ENCODE data around the gene PPCDC.

PPCDC gene

DNA sequence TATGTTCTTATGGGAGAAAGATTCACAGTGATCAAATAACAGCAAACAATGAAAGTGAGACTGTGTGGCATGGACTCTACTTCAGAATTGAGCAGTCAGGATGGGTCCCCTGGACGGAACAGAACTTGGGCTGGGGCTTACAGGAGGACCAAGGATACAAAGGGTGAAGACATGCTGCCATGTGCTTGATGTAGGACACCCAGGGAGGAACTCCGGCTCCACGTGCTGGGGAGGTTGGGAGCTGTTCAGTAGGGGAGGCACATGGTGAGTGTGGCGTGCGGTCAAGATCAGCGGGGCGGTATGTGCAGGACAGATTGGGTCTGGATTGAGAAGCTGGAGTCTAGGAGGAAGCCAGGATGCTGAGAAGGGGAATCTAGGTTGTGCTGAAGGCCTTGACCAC lies 32.6 kb downstream of the PPCDC start:
- Histone ChIP-seq H3K9me3 (no peaks in the 10 kb centered on the region), H3K27ac (no peak overlapping the region), H3K4me3 (no peak overlapping the region), H3K27me3 (no peaks in the 10 kb centered on the region), H3K4me1 (no peaks in the 10 kb centered on the region), H3K36me3 (no peaks in the 10 kb centered on the region)
- TF ChIP-seq, protein P1, sequence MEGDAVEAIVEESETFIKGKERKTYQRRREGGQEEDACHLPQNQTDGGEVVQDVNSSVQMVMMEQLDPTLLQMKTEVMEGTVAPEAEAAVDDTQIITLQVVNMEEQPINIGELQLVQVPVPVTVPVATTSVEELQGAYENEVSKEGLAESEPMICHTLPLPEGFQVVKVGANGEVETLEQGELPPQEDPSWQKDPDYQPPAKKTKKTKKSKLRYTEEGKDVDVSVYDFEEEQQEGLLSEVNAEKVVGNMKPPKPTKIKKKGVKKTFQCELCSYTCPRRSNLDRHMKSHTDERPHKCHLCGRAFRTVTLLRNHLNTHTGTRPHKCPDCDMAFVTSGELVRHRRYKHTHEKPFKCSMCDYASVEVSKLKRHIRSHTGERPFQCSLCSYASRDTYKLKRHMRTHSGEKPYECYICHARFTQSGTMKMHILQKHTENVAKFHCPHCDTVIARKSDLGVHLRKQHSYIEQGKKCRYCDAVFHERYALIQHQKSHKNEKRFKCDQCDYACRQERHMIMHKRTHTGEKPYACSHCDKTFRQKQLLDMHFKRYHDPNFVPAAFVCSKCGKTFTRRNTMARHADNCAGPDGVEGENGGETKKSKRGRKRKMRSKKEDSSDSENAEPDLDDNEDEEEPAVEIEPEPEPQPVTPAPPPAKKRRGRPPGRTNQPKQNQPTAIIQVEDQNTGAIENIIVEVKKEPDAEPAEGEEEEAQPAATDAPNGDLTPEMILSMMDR (IDR thresholded peaks at IDR 0.05): no peak
- DNase-seq: peak in 1 of 2 donors; percentile 27
- intact Hi-C loops (cut with DNase I; ENCODE audit: low total_unique reads): loop anchor here (10.0 kb wide), 1 partner anchor 69 kb away; no protein-coding TSS in a partner anchor

DNA sequence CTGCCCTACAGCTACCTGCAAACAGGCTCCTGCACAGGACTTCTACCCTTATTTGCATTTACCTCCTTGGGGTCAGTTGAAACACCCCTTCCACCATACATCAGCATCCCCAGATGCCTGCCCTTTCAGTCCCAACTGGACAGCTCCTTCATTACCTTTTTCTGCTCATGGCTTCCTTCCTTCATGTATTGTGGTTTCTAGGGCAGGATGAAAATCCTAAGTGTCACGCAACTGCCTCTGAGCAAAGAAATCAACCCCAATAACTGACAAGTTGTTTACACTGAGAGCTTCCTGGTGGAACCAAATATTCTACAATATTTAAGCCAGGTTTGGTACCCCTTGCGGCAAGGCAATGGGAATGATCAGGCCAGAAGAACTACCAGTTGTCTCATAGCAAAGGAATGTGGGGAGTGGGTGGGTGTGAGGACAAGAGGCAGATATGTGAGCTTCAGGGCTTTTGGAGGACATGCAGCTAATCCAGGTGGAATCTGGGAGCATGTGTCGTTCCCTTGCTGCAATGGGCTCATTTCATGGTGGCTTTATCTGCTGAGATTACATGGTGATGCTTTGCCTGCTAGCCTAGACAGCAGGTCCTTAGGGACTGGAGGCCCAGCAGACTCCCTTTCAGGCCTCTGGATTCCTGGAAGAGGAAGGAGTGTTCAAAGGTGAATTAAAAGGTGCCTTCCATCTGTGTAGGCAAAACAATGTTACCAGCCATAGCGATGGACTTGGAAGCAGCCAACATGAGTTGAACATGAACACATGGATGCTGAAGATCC lies 34.9 kb downstream of the PPCDC start:
- no peak overlapping the region for H3K4me3 ChIP-seq
- H3K27ac ChIP-seq: no peak overlapping the region
- H3K4me1 ChIP-seq: peaks cover 0 to 9% (median 0%) of the 10 kb centered on the region in 4 donors
- no peak for DNase-seq
- TF ChIP-seq, protein P1 (IDR thresholded peaks at IDR 0.05): no peak
- intact Hi-C loops (cut with DNase I; ENCODE audit: low total_unique reads): loop anchor here (10.0 kb wide), 1 partner anchor 66 kb away; no protein-coding TSS in a partner anchor
- H3K9me3 ChIP-seq: no peaks in the 10 kb centered on the region
- H3K27me3 ChIP-seq: no peaks in the 10 kb centered on the region
- H3K36me3 ChIP-seq: no peaks in the 10 kb centered on the region

DNA sequence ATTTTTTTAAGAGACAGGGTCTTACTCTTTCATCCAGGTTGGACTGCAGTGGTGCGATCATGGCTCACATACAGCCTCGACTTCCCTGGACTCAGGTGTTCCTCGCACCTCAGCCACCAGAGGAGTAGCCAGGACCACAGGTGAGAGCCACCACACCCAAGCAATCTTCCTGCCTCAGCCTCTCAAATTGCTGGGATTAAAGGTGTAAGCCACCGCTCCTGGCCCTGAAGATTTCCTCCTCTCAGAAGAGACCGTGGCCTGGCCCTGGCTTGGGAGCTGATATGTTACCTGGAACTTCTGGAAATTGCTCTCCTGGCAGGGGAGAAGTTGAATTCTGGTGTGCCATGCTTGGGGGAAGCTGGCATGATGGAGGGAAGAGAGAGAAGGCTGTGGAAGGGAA lies 36.2 kb downstream of the PPCDC start:
- H3K27ac ChIP-seq: no peak overlapping the region
- H3K9me3 ChIP-seq: no peaks in the 10 kb centered on the region
- H3K27me3 ChIP-seq: no peaks in the 10 kb centered on the region
- intact Hi-C loops (cut with DNase I; ENCODE audit: low total_unique reads): loop anchor here (10.0 kb wide), 1 partner anchor 65 kb away; no protein-coding TSS in a partner anchor
- H3K4me1 ChIP-seq: peaks cover 0 to 14% (median 6%) of the 10 kb centered on the region in 4 donors
- TF ChIP-seq, protein P1 (IDR thresholded peaks at IDR 0.05): no peak
- H3K36me3 ChIP-seq: no peaks in the 10 kb centered on the region
- DNase-seq: no peak
- no peak overlapping the region for H3K4me3 ChIP-seq

DNA sequence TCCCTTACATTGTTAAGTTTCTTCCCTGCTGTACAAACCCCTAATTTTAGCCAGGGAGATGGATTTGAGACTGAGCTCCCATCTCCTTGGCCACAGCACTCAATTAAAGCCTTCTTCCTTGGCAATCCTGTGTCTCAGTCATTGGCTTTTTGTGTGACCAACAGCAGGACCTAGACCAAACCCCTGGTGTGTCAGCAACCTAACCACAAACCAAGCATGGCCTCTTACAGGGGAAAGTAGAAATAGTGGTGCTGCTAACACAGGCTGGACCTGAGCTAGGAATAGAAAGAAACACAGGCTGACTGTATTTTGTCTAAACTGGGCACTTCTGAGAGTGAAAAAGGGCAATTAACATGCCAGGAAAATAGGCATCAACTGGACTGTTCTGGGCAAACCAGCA lies 37.9 kb downstream of the PPCDC start:
- H3K4me3 ChIP-seq: no peak overlapping the region
- DNase-seq: no peak
- H3K27me3 ChIP-seq: no peaks in the 10 kb centered on the region
- TF ChIP-seq, protein P1 (IDR thresholded peaks at IDR 0.05): no peak
- H3K27ac ChIP-seq: no peak overlapping the region
- peaks cover 0 to 28% (median 21%) of the 10 kb centered on the region in 4 donors for H3K4me1 ChIP-seq
- no peaks in the 10 kb centered on the region for H3K9me3 ChIP-seq
- no peaks in the 10 kb centered on the region for H3K36me3 ChIP-seq
- intact Hi-C loops (cut with DNase I; ENCODE audit: low total_unique reads): no loop called here

DNA sequence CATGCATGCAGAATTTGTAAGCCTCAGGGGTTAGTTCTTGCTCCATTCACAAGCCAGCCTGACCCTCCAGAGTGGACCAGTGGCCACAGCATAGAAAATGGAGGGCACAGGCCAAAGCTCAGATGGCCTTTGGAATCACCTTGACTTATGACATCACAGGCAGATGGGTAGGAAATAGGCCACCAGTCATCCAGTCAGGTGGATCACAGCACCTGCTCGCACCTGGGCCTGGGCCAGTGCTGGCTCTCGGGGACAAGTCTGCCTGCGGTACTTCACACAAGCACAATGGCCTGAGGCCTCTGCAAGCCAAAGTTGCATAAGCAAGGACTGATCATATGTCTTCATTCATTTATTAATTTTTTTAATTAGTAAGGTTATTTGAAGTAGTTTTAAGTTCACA lies 39.3 kb downstream of the PPCDC start:
- Histone ChIP-seq H3K4me1 (peaks cover 0 to 40% (median 31%) of the 10 kb centered on the region in 4 donors), H3K4me3 (no peak overlapping the region), H3K36me3 (no peaks in the 10 kb centered on the region), H3K27me3 (no peaks in the 10 kb centered on the region), H3K27ac (no peak overlapping the region), H3K9me3 (no peaks in the 10 kb centered on the region)
- intact Hi-C loops (cut with DNase I; ENCODE audit: low total_unique reads): no loop called here
- TF ChIP-seq, protein P1 (IDR thresholded peaks at IDR 0.05): no peak
- no peak for DNase-seq

Measured in tibial artery (tissue), 4 donors.